B cell (primary cell): Measurements from ENCODE around the gene RETREG1. TPM values are rescaled to one million over a fixed set of nuclear protein-coding genes. Genes with fewer than 3 reads are reported as not detected.

Source experiments
- ATAC-seq: fragments of 200-7000 bp; cut with Tn5 transposase; one replicate; pipeline ENCODE4 v1.10.0; 2021; ENCODE audit warnings: low read depth, mild to moderate bottlenecking, moderate number of reproducible peaks, moderate library complexity
- CTCF ChIA-PET: fragments of 350-600 bp; sonication (Branson Sonifier 250); formaldehyde crosslinking; loops from one replicate; lab custom pipeline; 2021; ENCODE audit warnings: antibody characterized with exemption, inconsistent platforms; lab: Charles Lee
- POLR2A ChIA-PET: fragments of 350-600 bp; sonication (Branson Sonifier 250); formaldehyde crosslinking; loops from one replicate; lab custom pipeline; 2021; ENCODE audit warnings: antibody characterized with exemption; lab: Charles Lee
- DNase-seq: peaks from one replicate; pipeline ENCODE4 v3.0.0; 2013
- H2AFZ ChIP-seq: 2 replicates; pipeline ENCODE4 v1.6.1; 2012; ENCODE audit warnings: mild to moderate bottlenecking, low read depth, low read length; ENCODE audit not compliant: insufficient read depth, poor library complexity, severe bottlenecking
- H3K27ac ChIP-seq, 2 donors: 1 replicate in 1 of 2; 2 replicates in 1 of 2; pipeline ENCODE4 v1.5.1; 2012 to 2013; ENCODE audit warnings: low read length in 2 of 2, mild to moderate bottlenecking in 2 of 2, moderate library complexity in 1 of 2
- H3K27me3 ChIP-seq, 4 experiments: fragments of 200-600 bp in 1 of 4; sonication (generic) in 1 of 4; replicated peaks in 1 of 4; 1 replicate in 2 of 4; 2 replicates in 2 of 4; pipeline versions ENCODE4 v1.6.1 to v1.7.0; 2013 to 2016; ENCODE audit warnings: low read length in 3 of 4, mild to moderate bottlenecking in 2 of 4, mixed read lengths in 1 of 4, moderate library complexity in 1 of 4; ENCODE audit not compliant: insufficient read depth in 4 of 4, control insufficient read depth in 3 of 4; ENCODE audit errors: control extremely low read depth in 1 of 4
- H3K36me3 ChIP-seq, 2 experiments: replicated peaks in 1 of 2; 1 replicate in 1 of 2; 2 replicates in 1 of 2; pipeline versions ENCODE4 v1.6.1 to v1.7.1; 2013; ENCODE audit warnings: low read length in 1 of 2; ENCODE audit not compliant: insufficient read depth in 2 of 2, control insufficient read depth in 1 of 2; ENCODE audit errors: control extremely low read depth in 1 of 2, extremely low read depth in 1 of 2
- H3K4me1 ChIP-seq, 2 donors: fragments of 200-600 bp in 1 of 2; sonication (generic) in 1 of 2; 1 replicate in 1 of 2; 2 replicates in 1 of 2; pipeline versions ENCODE4 v1.5.1 to v1.6.1; 2013 to 2017; ENCODE audit warnings: low read length in 2 of 2; ENCODE audit not compliant: control insufficient read depth in 2 of 2, insufficient read depth in 2 of 2
- H3K4me2 ChIP-seq: replicated peaks from 2 replicates; pipeline ENCODE3; 2012; ENCODE audit warnings: mild to moderate bottlenecking, low read depth, low read length; ENCODE audit not compliant: poor library complexity, severe bottlenecking
- H3K4me3 ChIP-seq, 5 experiments: fragments of 200-600 bp in 1 of 5; sonication (generic) in 1 of 5; 1 replicate in 3 of 5; 2 replicates in 2 of 5; pipeline versions ENCODE4 v1.5.1 to v1.7.0; 2011 to 2016; ENCODE audit warnings: low read length in 4 of 5, mild to moderate bottlenecking in 4 of 5, low read depth in 2 of 5, control low read depth in 1 of 5, moderate library complexity in 1 of 5; ENCODE audit not compliant: insufficient read depth in 1 of 5; ENCODE audit errors: control extremely low read depth in 1 of 5, extremely low read depth in 1 of 5
- H3K79me2 ChIP-seq: fragments of 200-600 bp; sonication (generic); one replicate; pipeline ENCODE4 v1.6.0; 2016; ENCODE audit warnings: low read length; ENCODE audit not compliant: control insufficient read depth, insufficient read depth
- H3K9ac ChIP-seq: fragments of 200-600 bp; sonication (generic); 2 replicates; pipeline ENCODE4 v1.6.1; 2017; ENCODE audit warnings: mild to moderate bottlenecking, low read length, moderate library complexity
- H3K9me3 ChIP-seq, 3 donors: one replicate each; pipeline versions ENCODE4 v1.6.1 to v1.7.1; 2013; ENCODE audit warnings: low read length in 2 of 3; ENCODE audit not compliant: control insufficient read depth in 2 of 3, insufficient read depth in 1 of 3; ENCODE audit errors: control extremely low read depth in 1 of 3
- H4K20me1 ChIP-seq: 2 replicates; pipeline ENCODE4 v1.6.0; 2012; ENCODE audit warnings: mild to moderate bottlenecking, low read length; ENCODE audit not compliant: insufficient read depth, control insufficient read depth, poor library complexity, severe bottlenecking
- H3K27ac Mint-ChIP-seq: one replicate; pipeline ENCODE4 v1.8.0; 2021; ENCODE audit warnings: mixed read lengths
- H3K27me3 Mint-ChIP-seq: one replicate; pipeline ENCODE4 v1.8.0; 2021; ENCODE audit warnings: mixed read lengths
- H3K4me1 Mint-ChIP-seq: one replicate; pipeline ENCODE4 v1.8.0; 2021; ENCODE audit warnings: mixed read lengths
- H3K4me3 Mint-ChIP-seq: one replicate; pipeline ENCODE4 v1.8.0; 2021; ENCODE audit warnings: mixed read lengths
- H3K9me3 Mint-ChIP-seq: one replicate; pipeline ENCODE4 v1.8.0; 2022; ENCODE audit warnings: mixed read lengths; ENCODE audit not compliant: insufficient read depth
- CTCF ChIP-seq: fragments of 200-600 bp; IDR thresholded peaks from one replicate; pipeline ENCODE4 v1.8.0; 2022; ENCODE audit warnings: antibody characterized with exemption, mild to moderate bottlenecking
- EZH2 ChIP-seq: IDR thresholded peaks from 2 replicates; pipeline ENCODE4 v1.6.1; 2012; ENCODE audit warnings: borderline replicate concordance, low read depth, mild to moderate bottlenecking, moderate library complexity, low read length; ENCODE audit not compliant: insufficient read depth, poor library complexity, severe bottlenecking
- WGBS: methylation state at CpG from one replicate; pipeline ENCODE4 v1.1.5; 2013; ENCODE audit warnings: missing lambda C conversion rate; ENCODE audit not compliant: insufficient coverage; 5-methylcytosine and 5-hydroxymethylcytosine counted together
- intact Hi-C: fragments of 100-400 bp; cut with micrococcal nuclease; formaldehyde crosslinking; loops from one replicate; pipeline ENCODE4 v1.10.0; 2022
- polyA plus RNA-seq: library from polyadenylated mRNA; depleted of rRNA; stranded (reverse); fragments of >200 nt; gene quantifications from 2 replicates; pipeline ENCODE4 v1.2.3, GENCODE V29; 2012
- total RNA-seq, 2 donors: library from RNA; stranded (reverse); fragments of 120-200 nt in 1 of 2; gene quantifications; 1 replicate in 1 of 2; 2 replicates in 1 of 2; pipeline versions ENCODE4 v1.2.3 to v1.2.4, GENCODE V29; 2013 to 2022

Gene RETREG1
- total and polyA plus RNA-seq, 2 donors (not counting 1 experiment from before 2014, with no cell fraction given), result 5.1 to 12.9 TPM

DNA sequence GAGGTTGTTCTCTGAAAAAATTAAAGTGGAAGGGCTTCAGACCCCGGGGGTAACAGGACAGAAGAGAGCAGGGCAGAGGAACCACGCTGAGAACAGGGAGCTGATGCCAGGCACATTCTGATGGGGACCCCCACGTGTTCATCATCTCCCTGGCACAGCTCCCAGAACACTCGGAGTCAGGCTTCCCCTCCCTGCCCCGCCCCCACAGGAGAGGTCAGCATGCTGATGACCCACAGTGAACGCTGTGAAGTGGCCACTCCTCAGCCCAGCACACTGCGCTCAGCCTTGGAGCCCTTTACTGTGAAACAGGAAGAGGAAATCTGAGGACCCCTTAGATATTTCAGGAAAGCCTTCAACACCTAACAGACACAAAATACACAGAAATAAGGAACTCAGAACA is 16.4 kb downstream of the RETREG1 start:
- Histone ChIP-seq H3K36me3 (peaks cover 3% of the 10 kb centered on the region in 2 experiments), H3K9me3 (no peaks in the 10 kb centered on the region), H3K4me1 (peaks cover 0 to 7% of the 10 kb centered on the region in 2 donors), H3K27ac (no peak overlapping the region), H3K79me2 (peaks cover 10% of the 10 kb centered on the region), H2AFZ (no peak overlapping the region), H3K4me3 (no peak overlapping the region), H4K20me1 (no peaks in the 10 kb centered on the region), H3K4me2 (no peak overlapping the region), H3K9ac (no peak overlapping the region), H3K27me3 (no peaks in the 10 kb centered on the region)
- intact Hi-C loops, result no loop called here
- H3K9me3 Mint-ChIP-seq, result no peaks in the 10 kb centered on the region
- peaks cover 8% of the 10 kb centered on the region for H3K4me1 Mint-ChIP-seq
- WGBS, result 16% methylated on average over 7 of the region's 7 CpGs
- ATAC-seq (no peak), DNase-seq (no peak)
- POLR2A ChIA-PET, result no interaction called here
- H3K27ac Mint-ChIP-seq, result no peak overlapping the region
- H3K4me3 Mint-ChIP-seq, result no peak overlapping the region
- H3K27me3 Mint-ChIP-seq, result peaks cover 9% of the 10 kb centered on the region
- CTCF ChIA-PET, result interaction anchor here (0.6 kb wide), 1 partner anchor 24 kb away, joined by 5 read pairs; no protein-coding TSS in a partner anchor
- no peak for TF ChIP-seq EZH2

DNA sequence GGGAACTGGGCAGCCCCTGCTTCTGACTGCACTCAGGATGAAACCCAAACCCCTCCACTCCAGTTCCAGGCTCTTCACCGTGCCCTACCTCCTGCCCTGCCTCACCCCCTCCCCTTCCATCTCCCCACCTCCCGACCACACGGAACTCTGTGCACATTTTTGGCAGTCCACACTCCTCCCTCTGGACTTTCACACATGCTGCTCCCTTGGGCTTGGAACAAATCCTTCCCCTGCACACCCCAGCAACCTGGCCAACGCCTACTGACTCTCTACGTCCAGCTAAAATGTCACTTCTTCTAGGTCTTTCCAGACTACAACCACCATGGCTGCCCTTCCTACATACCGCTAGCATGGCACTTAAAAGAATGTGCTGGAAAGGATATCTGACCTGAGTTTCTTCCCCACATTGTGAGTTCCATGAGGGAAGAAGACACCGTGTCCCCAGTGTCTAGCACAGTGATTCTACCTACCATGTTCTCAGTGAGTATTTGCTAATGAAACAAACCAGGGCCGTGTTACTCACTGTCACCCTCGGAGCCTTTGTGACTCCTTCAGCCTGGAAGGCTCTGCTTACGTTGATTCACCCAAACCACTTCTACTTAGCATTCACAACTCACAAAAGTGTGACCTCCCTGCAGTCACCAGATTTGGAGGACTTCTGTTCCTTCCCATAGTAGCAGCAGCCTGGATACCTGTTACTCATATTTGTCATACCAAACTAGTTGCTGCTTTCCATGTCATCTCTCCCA is 18.7 kb downstream of the RETREG1 start:
- H2AFZ ChIP-seq, result no peak overlapping the region
- Mint-ChIP-seq H3K4me3 (no peak overlapping the region), H3K27me3 (peaks cover 9% of the 10 kb centered on the region), H3K27ac (no peak overlapping the region), H3K4me1 (peaks cover 4% of the 10 kb centered on the region), H3K9me3 (no peaks in the 10 kb centered on the region)
- no peak for TF ChIP-seq EZH2
- TF ChIP-seq CTCF, result no peak
- WGBS, result 95% methylated on average over 9 of the region's 10 CpGs
- ChIA-PET CTCF (no interaction called here), POLR2A (no interaction called here)
- peaks cover 0 to 7% of the 10 kb centered on the region in 2 donors for H3K4me1 ChIP-seq
- peaks cover 3% of the 10 kb centered on the region in 2 experiments for H3K36me3 ChIP-seq
- peaks cover 8% of the 10 kb centered on the region for H3K79me2 ChIP-seq
- no peaks in the 10 kb centered on the region for H4K20me1 ChIP-seq
- no peak overlapping the region for H3K4me2 ChIP-seq
- H3K9ac ChIP-seq, result no peak overlapping the region
- DNase-seq (no peak), ATAC-seq (no peak)
- intact Hi-C loops, result no loop called here
- no peaks in the 10 kb centered on the region for H3K9me3 ChIP-seq
- no peak overlapping the region for H3K27ac ChIP-seq
- no peak overlapping the region for H3K4me3 ChIP-seq
- no peaks in the 10 kb centered on the region for H3K27me3 ChIP-seq
